ENCODE measurements around the gene GPC5.

Gene GPC5

DNA sequence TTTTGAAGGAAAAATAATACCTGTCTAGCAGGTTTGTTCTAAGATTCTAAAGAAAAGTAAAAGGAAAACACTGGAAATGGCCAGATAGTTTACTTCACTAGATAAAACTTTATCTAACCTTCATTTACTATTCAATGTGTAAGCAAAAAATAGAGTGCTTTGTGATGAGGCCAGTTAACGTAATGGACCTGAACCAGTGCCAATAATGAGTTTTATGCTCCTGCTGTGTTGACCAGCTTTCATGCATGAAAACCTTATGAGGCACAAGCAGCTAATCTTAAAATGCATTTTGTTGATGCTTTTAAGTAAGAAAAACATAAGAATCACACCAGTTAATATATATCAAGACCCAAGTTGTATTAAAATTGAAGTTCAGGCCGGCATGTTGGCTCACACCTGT, 1211.0 kb downstream of the GPC5 start:
- Histone ChIP-seq H3K9me3 (ENCODE audit: control insufficient read depth, low read length) (no peaks in the 10 kb centered on the region), H3K4me3 (ENCODE audit: low read length) (no peak overlapping the region), H3K4me1 (ENCODE audit: control insufficient read depth, insufficient read depth, low read length) (no peaks in the 10 kb centered on the region), H3K27me3 (ENCODE audit: control insufficient read depth, insufficient read depth, low read length) (no peaks in the 10 kb centered on the region), H3K9ac (ENCODE audit: low read length) (no peak overlapping the region), H3K36me3 (ENCODE audit: control insufficient read depth, insufficient read depth, low read length) (no peaks in the 10 kb centered on the region)

DNA sequence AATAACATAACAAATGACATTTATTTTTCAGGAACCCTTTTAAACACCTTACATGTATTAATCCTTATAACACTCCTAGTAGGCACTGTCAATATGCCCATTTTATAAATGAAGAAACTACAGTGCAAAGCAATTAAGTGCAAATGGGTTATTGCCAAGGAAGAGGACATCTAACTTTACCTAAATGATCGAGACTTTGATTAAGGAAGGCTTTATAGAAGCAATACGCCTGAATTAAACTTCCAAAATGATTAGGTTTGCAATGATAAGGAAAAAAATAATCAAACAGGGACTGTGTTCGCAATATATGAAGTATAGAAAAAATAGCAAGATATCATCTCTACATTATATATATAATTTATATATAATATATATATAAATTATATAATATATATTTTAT, 1214.5 kb downstream of the GPC5 start:
- no peak overlapping the region for H3K9ac ChIP-seq (ENCODE audit: low read length)
- H3K36me3 ChIP-seq (ENCODE audit: control insufficient read depth, insufficient read depth, low read length): no peaks in the 10 kb centered on the region
- H3K9me3 ChIP-seq (ENCODE audit: control insufficient read depth, low read length): no peaks in the 10 kb centered on the region
- H3K4me1 ChIP-seq (ENCODE audit: control insufficient read depth, insufficient read depth, low read length): no peaks in the 10 kb centered on the region
- no peak overlapping the region for H3K4me3 ChIP-seq (ENCODE audit: low read length)
- H3K27me3 ChIP-seq (ENCODE audit: control insufficient read depth, insufficient read depth, low read length): no peaks in the 10 kb centered on the region

DNA sequence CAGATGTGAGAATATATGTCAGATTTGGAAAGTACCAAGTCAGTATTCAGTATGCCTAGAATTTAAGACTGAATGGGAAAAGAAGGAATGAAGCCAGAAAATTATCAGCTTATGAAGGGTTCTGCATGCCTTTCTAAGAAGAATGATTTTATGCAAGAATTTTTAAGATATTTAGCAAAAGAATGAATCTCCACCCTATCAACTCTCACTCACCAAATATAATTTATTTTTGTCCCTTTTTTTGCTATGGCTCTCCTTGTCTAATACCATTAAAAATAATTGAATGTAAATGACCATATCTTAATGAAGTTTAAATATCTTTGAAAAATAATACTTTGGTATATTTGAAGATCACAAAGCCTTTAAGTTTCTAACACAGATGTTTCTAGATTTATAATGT, 1215.5 kb downstream of the GPC5 start:
- H3K9ac ChIP-seq (ENCODE audit: low read length): no peak overlapping the region
- no peaks in the 10 kb centered on the region for H3K9me3 ChIP-seq (ENCODE audit: control insufficient read depth, low read length)
- no peaks in the 10 kb centered on the region for H3K36me3 ChIP-seq (ENCODE audit: control insufficient read depth, insufficient read depth, low read length)
- no peak overlapping the region for H3K4me3 ChIP-seq (ENCODE audit: low read length)
- no peaks in the 10 kb centered on the region for H3K4me1 ChIP-seq (ENCODE audit: control insufficient read depth, insufficient read depth, low read length)
- no peaks in the 10 kb centered on the region for H3K27me3 ChIP-seq (ENCODE audit: control insufficient read depth, insufficient read depth, low read length)

DNA sequence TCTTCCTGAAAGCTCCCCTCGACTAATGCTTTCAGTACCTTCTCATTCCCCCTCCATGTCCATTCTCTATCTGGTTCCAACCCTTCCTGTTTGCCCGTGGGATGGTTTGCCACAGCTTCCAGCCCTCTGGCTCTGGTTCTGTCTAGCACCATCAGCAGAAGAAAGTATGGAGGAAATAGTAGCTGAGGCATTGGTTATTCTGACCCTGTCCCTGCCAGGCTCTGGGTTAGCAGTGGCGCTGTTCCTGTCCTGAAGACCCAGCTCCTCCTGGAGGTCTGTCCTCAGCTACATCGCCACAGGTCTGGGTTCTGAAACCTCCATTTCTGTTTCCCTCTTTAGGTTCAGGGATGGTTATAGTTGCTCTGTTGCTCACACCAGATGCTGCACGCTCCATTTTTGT, 1223.6 kb downstream of the GPC5 start:
- H3K27me3 ChIP-seq (ENCODE audit: control insufficient read depth, insufficient read depth, low read length): no peaks in the 10 kb centered on the region
- no peak overlapping the region for H3K4me3 ChIP-seq (ENCODE audit: low read length)
- H3K36me3 ChIP-seq (ENCODE audit: control insufficient read depth, insufficient read depth, low read length): no peaks in the 10 kb centered on the region
- no peaks in the 10 kb centered on the region for H3K4me1 ChIP-seq (ENCODE audit: control insufficient read depth, insufficient read depth, low read length)
- H3K9me3 ChIP-seq (ENCODE audit: control insufficient read depth, low read length): no peaks in the 10 kb centered on the region
- no peak overlapping the region for H3K9ac ChIP-seq (ENCODE audit: low read length)

DNA sequence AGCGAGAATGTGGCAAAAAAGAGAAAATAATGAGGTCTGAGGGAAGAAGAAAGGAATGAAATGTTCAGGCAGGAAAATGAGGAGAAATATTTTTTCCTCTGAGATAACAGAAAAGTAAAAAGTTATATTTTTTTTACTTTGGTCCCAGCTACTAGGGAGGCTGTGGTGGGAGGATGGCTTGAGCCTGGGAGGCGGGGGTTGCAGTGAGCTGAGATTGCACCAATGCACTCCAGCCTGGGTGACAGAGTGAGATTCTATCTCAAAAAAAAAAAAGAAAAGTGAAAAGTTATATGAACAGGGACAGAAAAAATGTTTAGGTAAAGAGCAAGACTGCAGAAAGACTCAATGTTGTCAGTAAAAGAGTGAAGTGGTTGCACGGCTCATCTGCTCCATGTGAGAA, 1224.5 kb downstream of the GPC5 start:
- Histone ChIP-seq H3K4me1 (ENCODE audit: control insufficient read depth, insufficient read depth, low read length) (no peaks in the 10 kb centered on the region), H3K4me3 (ENCODE audit: low read length) (no peak overlapping the region), H3K9me3 (ENCODE audit: control insufficient read depth, low read length) (no peaks in the 10 kb centered on the region), H3K36me3 (ENCODE audit: control insufficient read depth, insufficient read depth, low read length) (no peaks in the 10 kb centered on the region), H3K27me3 (ENCODE audit: control insufficient read depth, insufficient read depth, low read length) (no peaks in the 10 kb centered on the region), H3K9ac (ENCODE audit: low read length) (no peak overlapping the region)

DNA sequence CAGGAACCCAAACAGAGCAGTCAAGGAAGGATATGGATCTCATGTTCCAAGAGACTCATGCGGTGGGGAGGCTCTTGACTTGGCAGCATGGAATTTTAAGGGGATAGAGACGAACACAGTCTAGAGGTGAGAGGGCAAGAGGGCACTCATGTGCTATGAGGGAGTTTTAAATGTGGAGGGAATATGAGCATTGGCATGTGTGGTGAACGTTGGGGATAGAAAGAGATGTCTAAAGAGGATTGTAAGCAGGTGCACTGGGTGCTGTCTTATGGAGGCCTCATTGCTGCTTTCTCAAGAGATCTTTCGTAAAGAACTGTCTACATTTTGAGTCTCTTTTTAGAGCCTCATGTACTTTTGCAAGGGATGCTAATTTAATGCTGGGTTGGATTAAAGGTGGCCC, 1227.9 kb downstream of the GPC5 start:
- Histone ChIP-seq H3K4me1 (ENCODE audit: control insufficient read depth, insufficient read depth, low read length) (no peaks in the 10 kb centered on the region), H3K9ac (ENCODE audit: low read length) (no peak overlapping the region), H3K9me3 (ENCODE audit: control insufficient read depth, low read length) (no peaks in the 10 kb centered on the region), H3K36me3 (ENCODE audit: control insufficient read depth, insufficient read depth, low read length) (no peaks in the 10 kb centered on the region), H3K27me3 (ENCODE audit: control insufficient read depth, insufficient read depth, low read length) (no peaks in the 10 kb centered on the region), H3K4me3 (ENCODE audit: low read length) (no peak overlapping the region)

DNA sequence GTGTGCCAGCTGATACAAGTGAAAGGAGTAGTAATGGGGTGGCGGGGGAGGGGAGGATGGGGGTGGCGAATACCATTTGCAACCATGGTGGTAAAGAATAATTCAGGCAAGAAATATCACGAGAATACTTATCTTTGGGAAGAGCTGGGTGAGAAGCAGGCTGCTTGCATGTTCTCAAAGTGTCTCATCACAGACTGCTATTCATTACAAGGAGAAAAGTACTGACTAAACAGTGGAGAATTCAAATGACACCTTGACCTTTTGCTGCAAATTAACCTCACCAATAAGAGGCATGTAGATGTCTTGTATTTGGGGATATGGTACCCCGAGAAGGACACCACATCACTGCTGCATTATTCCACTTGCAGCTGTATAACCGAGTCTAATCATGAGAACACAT, 1242.5 kb downstream of the GPC5 start:
- Histone ChIP-seq H3K9me3 (ENCODE audit: control insufficient read depth, low read length) (no peaks in the 10 kb centered on the region), H3K4me1 (ENCODE audit: control insufficient read depth, insufficient read depth, low read length) (no peaks in the 10 kb centered on the region), H3K27me3 (ENCODE audit: control insufficient read depth, insufficient read depth, low read length) (no peaks in the 10 kb centered on the region), H3K4me3 (ENCODE audit: low read length) (no peak overlapping the region), H3K36me3 (ENCODE audit: control insufficient read depth, insufficient read depth, low read length) (no peaks in the 10 kb centered on the region), H3K9ac (ENCODE audit: low read length) (no peak overlapping the region)

DNA sequence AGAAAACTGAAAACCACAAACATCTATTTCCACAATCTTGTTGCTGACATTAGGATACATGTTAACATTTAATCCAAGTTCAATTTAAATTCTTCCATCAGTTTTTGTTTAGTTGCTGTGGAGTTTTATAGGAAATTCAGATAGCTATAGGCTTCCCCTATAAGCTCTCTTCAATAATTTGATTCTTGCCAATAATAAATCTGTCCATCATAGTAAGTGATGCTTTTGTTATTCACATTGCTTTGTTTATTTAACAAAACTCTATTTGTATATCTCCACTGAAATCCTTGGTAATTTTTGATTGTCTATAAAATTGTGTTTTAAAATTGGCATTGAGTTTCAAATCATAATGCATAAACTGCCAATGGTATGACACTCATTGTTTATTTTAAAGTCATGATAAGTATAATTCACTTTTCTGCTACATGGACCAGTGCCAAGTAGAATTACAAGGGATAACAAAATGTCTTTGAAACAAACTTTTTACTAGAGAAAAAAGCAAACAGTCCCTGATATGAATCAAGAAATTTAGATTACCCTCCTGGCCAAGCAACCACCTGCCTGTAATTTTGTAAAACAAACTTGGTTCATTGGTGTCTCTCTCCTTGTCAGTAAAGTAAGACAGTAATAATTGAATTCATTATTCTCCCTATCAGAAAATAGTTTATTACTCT, 1250.9 kb downstream of the GPC5 start:
- Histone ChIP-seq H3K4me1 (ENCODE audit: control insufficient read depth, insufficient read depth, low read length) (no peaks in the 10 kb centered on the region), H3K36me3 (ENCODE audit: control insufficient read depth, insufficient read depth, low read length) (no peaks in the 10 kb centered on the region), H3K9me3 (ENCODE audit: control insufficient read depth, low read length) (no peaks in the 10 kb centered on the region), H3K9ac (ENCODE audit: low read length) (no peak overlapping the region), H3K27me3 (ENCODE audit: control insufficient read depth, insufficient read depth, low read length) (no peaks in the 10 kb centered on the region), H3K4me3 (ENCODE audit: low read length) (no peak overlapping the region)

DNA sequence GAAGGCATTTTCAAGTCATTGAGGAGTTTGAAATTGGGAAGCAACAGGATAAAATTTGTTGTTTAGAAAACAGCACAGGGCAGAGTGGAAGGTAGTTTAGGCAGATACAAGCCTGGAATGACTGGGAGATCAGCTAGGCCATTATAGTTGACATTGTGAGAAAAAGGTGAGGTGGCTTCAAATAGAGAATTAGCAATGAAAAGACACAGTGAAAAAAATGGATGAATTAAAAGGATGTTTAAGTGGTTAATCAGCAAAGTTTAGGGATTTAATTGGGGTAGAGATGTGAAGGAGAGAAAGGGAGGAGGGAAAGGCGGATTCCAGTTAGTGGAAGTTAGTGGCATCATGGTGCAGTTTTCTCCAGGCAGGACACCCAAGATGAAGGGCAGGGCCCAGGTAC, 1257.7 kb downstream of the GPC5 start:
- H3K27me3 ChIP-seq (ENCODE audit: control insufficient read depth, insufficient read depth, low read length): no peaks in the 10 kb centered on the region
- H3K9me3 ChIP-seq (ENCODE audit: control insufficient read depth, low read length): no peaks in the 10 kb centered on the region
- H3K9ac ChIP-seq (ENCODE audit: low read length): no peak overlapping the region
- no peaks in the 10 kb centered on the region for H3K4me1 ChIP-seq (ENCODE audit: control insufficient read depth, insufficient read depth, low read length)
- no peaks in the 10 kb centered on the region for H3K36me3 ChIP-seq (ENCODE audit: control insufficient read depth, insufficient read depth, low read length)
- H3K4me3 ChIP-seq (ENCODE audit: low read length): no peak overlapping the region

DNA sequence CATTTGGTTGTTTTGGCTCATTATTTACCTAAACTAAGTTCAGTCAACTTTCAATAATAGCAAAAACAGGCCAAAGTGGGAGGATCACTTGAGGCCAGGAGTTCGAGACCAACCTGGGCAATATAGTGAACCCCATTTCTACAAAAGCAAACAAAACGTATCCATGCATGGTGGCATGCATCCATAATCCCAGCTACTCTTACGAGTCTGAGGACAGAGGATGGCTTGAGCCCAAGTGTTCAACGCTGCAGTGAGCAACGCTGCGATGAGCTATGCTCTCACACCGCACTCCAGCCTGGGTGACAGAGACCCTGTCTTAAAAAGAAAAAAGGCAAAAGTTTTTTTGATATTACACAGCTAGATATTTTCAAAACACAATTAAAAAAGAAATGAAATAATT, 1258.2 kb downstream of the GPC5 start:
- Histone ChIP-seq H3K9me3 (ENCODE audit: control insufficient read depth, low read length) (no peaks in the 10 kb centered on the region), H3K4me3 (ENCODE audit: low read length) (no peak overlapping the region), H3K9ac (ENCODE audit: low read length) (no peak overlapping the region), H3K4me1 (ENCODE audit: control insufficient read depth, insufficient read depth, low read length) (no peaks in the 10 kb centered on the region), H3K27me3 (ENCODE audit: control insufficient read depth, insufficient read depth, low read length) (no peaks in the 10 kb centered on the region), H3K36me3 (ENCODE audit: control insufficient read depth, insufficient read depth, low read length) (no peaks in the 10 kb centered on the region)

DNA sequence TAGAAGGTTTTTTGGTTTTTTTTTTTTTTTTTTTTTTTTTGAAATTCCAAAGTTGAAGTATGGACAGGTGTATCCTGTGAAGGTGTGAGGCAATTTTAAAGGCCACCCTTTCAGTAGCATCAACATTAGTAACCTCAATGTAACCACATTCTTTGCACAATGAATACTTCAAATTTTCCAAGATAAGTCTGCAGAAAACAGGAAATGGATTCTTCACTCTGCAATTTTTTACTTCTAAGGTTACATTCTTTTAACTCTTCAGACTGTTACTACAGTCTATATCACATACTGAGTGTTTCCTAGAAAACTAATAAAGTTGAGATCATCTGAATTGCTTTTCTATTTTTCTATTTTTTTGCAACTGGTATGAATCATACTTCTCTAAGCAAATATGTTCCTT, 1259.1 kb downstream of the GPC5 start:
- Histone ChIP-seq H3K9me3 (ENCODE audit: control insufficient read depth, low read length) (no peaks in the 10 kb centered on the region), H3K4me3 (ENCODE audit: low read length) (no peak overlapping the region), H3K36me3 (ENCODE audit: control insufficient read depth, insufficient read depth, low read length) (no peaks in the 10 kb centered on the region), H3K4me1 (ENCODE audit: control insufficient read depth, insufficient read depth, low read length) (no peaks in the 10 kb centered on the region), H3K27me3 (ENCODE audit: control insufficient read depth, insufficient read depth, low read length) (no peaks in the 10 kb centered on the region), H3K9ac (ENCODE audit: low read length) (no peak overlapping the region)

DNA sequence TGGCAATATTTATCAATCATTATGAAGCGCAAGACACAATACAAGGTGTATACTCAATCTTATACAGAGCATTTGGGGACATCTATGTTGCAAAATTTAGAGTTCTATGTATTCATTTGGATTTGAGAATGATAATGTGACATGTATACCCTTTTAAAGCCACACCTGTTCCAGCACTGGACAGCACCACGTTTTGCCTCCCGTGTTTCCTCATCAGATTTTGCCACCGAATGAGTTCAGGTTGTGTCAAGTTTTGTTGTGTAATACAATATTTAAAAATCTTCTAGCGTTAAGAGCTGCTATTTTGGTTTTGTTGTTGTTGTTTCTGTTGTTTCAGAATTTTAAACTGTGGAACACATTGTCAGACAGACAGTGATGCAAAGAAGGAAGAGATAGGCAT, 1259.9 kb downstream of the GPC5 start:
- Histone ChIP-seq H3K9ac (ENCODE audit: low read length) (no peak overlapping the region), H3K4me1 (ENCODE audit: control insufficient read depth, insufficient read depth, low read length) (no peaks in the 10 kb centered on the region), H3K9me3 (ENCODE audit: control insufficient read depth, low read length) (no peaks in the 10 kb centered on the region), H3K4me3 (ENCODE audit: low read length) (no peak overlapping the region), H3K36me3 (ENCODE audit: control insufficient read depth, insufficient read depth, low read length) (no peaks in the 10 kb centered on the region), H3K27me3 (ENCODE audit: control insufficient read depth, insufficient read depth, low read length) (no peaks in the 10 kb centered on the region)

DNA sequence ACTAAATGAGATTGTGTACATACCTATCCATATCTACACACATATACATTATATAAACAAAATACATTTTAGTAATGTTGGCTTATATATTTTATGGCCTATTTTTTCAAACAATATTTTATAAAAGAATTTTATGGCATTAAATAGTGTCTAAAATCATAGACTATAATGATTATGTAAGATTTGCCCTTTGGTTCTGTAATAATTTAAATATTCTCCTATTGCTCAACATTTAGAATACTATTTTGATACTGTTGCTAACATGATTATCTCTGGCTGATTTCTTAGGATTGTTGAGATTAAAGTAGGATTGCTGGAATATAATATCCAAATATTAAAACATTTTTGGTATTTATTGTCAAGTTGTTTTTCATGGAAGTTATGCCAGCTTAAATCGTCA, 1263.0 kb downstream of the GPC5 start:
- Histone ChIP-seq H3K9me3 (ENCODE audit: control insufficient read depth, low read length) (no peaks in the 10 kb centered on the region), H3K27me3 (ENCODE audit: control insufficient read depth, insufficient read depth, low read length) (no peaks in the 10 kb centered on the region), H3K4me1 (ENCODE audit: control insufficient read depth, insufficient read depth, low read length) (no peaks in the 10 kb centered on the region), H3K4me3 (ENCODE audit: low read length) (no peak overlapping the region), H3K36me3 (ENCODE audit: control insufficient read depth, insufficient read depth, low read length) (no peaks in the 10 kb centered on the region), H3K9ac (ENCODE audit: low read length) (no peak overlapping the region)
